IMR-90 (cell line): ENCODE results near the gene C2orf80. TPM values are rescaled to one million over a fixed set of nuclear protein-coding genes. Genes with fewer than 3 reads are reported as not detected.

Source experiments
- ATAC-seq: fragments of 200-7000 bp; cut with Tn5 transposase; 2 replicates; pipeline ENCODE4 v1.9.1; 2020; ENCODE audit warnings: low read depth, mild to moderate bottlenecking, moderate library complexity
- BruUV-seq: library from RNA; stranded (reverse); fragments of 400-500 nt; replicated peaks from 2 replicates; lab custom pipeline; 2021; lab: Mats Ljungman, UMichigan
- CTCF ChIA-PET: fragments of 300-600 bp; formaldehyde crosslinking; extraction: SDS; loops from one replicate; lab custom pipeline; 2021; ENCODE audit warnings: antibody characterized with exemption; lab: Yijun Ruan, JAX
- POLR2A ChIA-PET: fragments of 300-600 bp; sonication (Branson Sonifier 250); formaldehyde crosslinking; loops from one replicate; lab custom pipeline; 2022; ENCODE audit warnings: antibody characterized with exemption; ENCODE audit not compliant: unreplicated experiment; lab: Charles Lee
- DNase-seq: peaks from one replicate; pipeline ENCODE4 v3.0.0; 2013
- H2AFZ ChIP-seq: replicated peaks from 2 replicates; pipeline ENCODE3; 2013; ENCODE audit warnings: low read length, mild to moderate bottlenecking; ENCODE audit not compliant: poor library complexity
- H2AK5ac ChIP-seq: 2 replicates; pipeline ENCODE4 v1.6.1; 2013; ENCODE audit warnings: low read depth, low read length, inconsistent platforms
- H2AK9ac ChIP-seq: replicated peaks from 2 replicates; pipeline ENCODE3; 2013; ENCODE audit warnings: mild to moderate bottlenecking, low read depth, low read length, moderate library complexity; ENCODE audit not compliant: poor library complexity
- H2BK120ac ChIP-seq: 2 replicates; pipeline ENCODE4 v1.6.1; 2013; ENCODE audit warnings: low read depth, low read length, inconsistent platforms
- H2BK15ac ChIP-seq: 3 replicates; pipeline ENCODE4 v1.6.1; 2013; ENCODE audit warnings: low read depth, low read length, inconsistent platforms
- H2BK20ac ChIP-seq: 2 replicates; pipeline ENCODE4 v1.6.1; 2013; ENCODE audit warnings: low read depth, mild to moderate bottlenecking, inconsistent platforms, low read length, moderate library complexity
- H2BK5ac ChIP-seq: 2 replicates; pipeline ENCODE4 v1.6.1; 2013; ENCODE audit warnings: mild to moderate bottlenecking, low read depth, low read length, inconsistent platforms; ENCODE audit not compliant: poor library complexity, severe bottlenecking
- H3K14ac ChIP-seq: replicated peaks from 2 replicates; pipeline ENCODE4 v1.6.1; 2013; ENCODE audit warnings: low read depth, low read length, inconsistent platforms
- H3K18ac ChIP-seq: 2 replicates; pipeline ENCODE4 v1.6.1; 2013; ENCODE audit warnings: low read depth, low read length, control low read depth
- H3K23ac ChIP-seq: 2 replicates; pipeline ENCODE4 v1.6.1; 2013; ENCODE audit warnings: low read depth, low read length, inconsistent platforms
- H3K27ac ChIP-seq: 2 replicates; pipeline ENCODE4 v1.5.1; 2013; ENCODE audit warnings: mild to moderate bottlenecking, control low read depth, low read length; ENCODE audit not compliant: insufficient read depth
- H3K27me3 ChIP-seq: 2 replicates; pipeline ENCODE4 v1.6.1; 2013; ENCODE audit warnings: low read length; ENCODE audit not compliant: control insufficient read depth, insufficient read depth
- H3K36me3 ChIP-seq: 2 replicates; pipeline ENCODE4 v1.6.1; 2013; ENCODE audit warnings: low read length, mixed read lengths; ENCODE audit not compliant: control insufficient read depth, insufficient read depth
- H3K4ac ChIP-seq: 2 replicates; pipeline ENCODE4 v1.6.1; 2013; ENCODE audit warnings: low read depth, low read length, inconsistent platforms
- H3K4me1 ChIP-seq: 2 replicates; pipeline ENCODE4 v1.6.1; 2013; ENCODE audit warnings: low read length, mixed read lengths; ENCODE audit not compliant: control insufficient read depth, insufficient read depth
- H3K4me2 ChIP-seq: 2 replicates; pipeline ENCODE4 v1.6.1; 2013; ENCODE audit warnings: low read depth, mild to moderate bottlenecking, control low read depth, low read length, moderate library complexity
- H3K4me3 ChIP-seq: 2 replicates; pipeline ENCODE4 v1.5.1; 2013; ENCODE audit warnings: low read depth, mild to moderate bottlenecking, control low read depth, low read length, moderate library complexity; ENCODE audit not compliant: insufficient read depth
- H3K56ac ChIP-seq: 2 replicates; pipeline ENCODE4 v1.6.1; 2013; ENCODE audit warnings: low read length, inconsistent platforms; ENCODE audit not compliant: insufficient read depth; ENCODE audit errors: extremely low read depth
- H3K79me1 ChIP-seq, 2 experiments: 2 replicates each; pipeline ENCODE4 v1.6.1; 2013; ENCODE audit warnings: low read length in 2 of 2, inconsistent platforms in 1 of 2, low read depth in 1 of 2
- H3K9ac ChIP-seq: 2 replicates; pipeline ENCODE4 v1.6.1; 2013; ENCODE audit warnings: low read depth, low read length, control low read depth
- H3K9me1 ChIP-seq: 2 replicates; pipeline ENCODE4 v1.6.1; 2013; ENCODE audit warnings: low read length, inconsistent platforms; ENCODE audit not compliant: insufficient read depth
- H3K9me3 ChIP-seq: 2 replicates; pipeline ENCODE4 v1.6.1; 2013; ENCODE audit warnings: low read length; ENCODE audit not compliant: control insufficient read depth, insufficient read depth
- H4K20me1 ChIP-seq: 2 replicates; pipeline ENCODE4 v1.6.1; 2013; ENCODE audit warnings: low read length, inconsistent platforms; ENCODE audit not compliant: insufficient read depth
- H4K5ac ChIP-seq: 2 replicates; pipeline ENCODE4 v1.6.1; 2013; ENCODE audit warnings: mild to moderate bottlenecking, low read depth, low read length, control low read depth
- H4K8ac ChIP-seq, 2 experiments: 2 replicates each; pipeline ENCODE4 v1.6.1; 2013; ENCODE audit warnings: low read depth in 2 of 2, low read length in 2 of 2, control low read depth in 1 of 2, inconsistent platforms in 1 of 2
- H4K91ac ChIP-seq: 2 replicates; pipeline ENCODE4 v1.6.1; 2013; ENCODE audit warnings: low read depth, low read length, inconsistent platforms; ENCODE audit not compliant: insufficient read depth
- BHLHE40 ChIP-seq: fragments of 150-350 bp; IDR thresholded peaks from 2 replicates; pipeline ENCODE4 v1.6.1; 2016; ENCODE audit warnings: mild to moderate bottlenecking, low read depth, low read length
- CEBPB ChIP-seq: IDR thresholded peaks from 2 replicates; pipeline ENCODE4 v1.6.1; 2012; ENCODE audit warnings: low read depth, low read length, improper control_type of control experiment
- CTCF ChIP-seq: conservative IDR thresholded peaks from 2 replicates; pipeline ENCODE4 v1.5.1; 2012; ENCODE audit warnings: mild to moderate bottlenecking, low read depth, low read length, improper control_type of control experiment
- FOS ChIP-seq: fragments of 150-350 bp; IDR thresholded peaks from 2 replicates; pipeline ENCODE4 v1.6.1; 2016; ENCODE audit warnings: low read depth, low read length
- MAZ ChIP-seq: IDR thresholded peaks from 2 replicates; pipeline ENCODE4 v1.6.1; 2012; ENCODE audit warnings: low read depth, mild to moderate bottlenecking, low read length, improper control_type of control experiment, moderate library complexity, borderline replicate concordance
- MXI1 ChIP-seq: IDR thresholded peaks from 2 replicates; pipeline ENCODE4 v1.6.1; 2012; ENCODE audit warnings: low read depth, mild to moderate bottlenecking, low read length, moderate library complexity, borderline replicate concordance
- RCOR1 ChIP-seq: IDR thresholded peaks from 2 replicates; pipeline ENCODE4 v1.6.1; 2012; ENCODE audit warnings: mild to moderate bottlenecking, low read length, improper control_type of control experiment; ENCODE audit not compliant: insufficient replicate concordance
- USF2 ChIP-seq: fragments of 150-350 bp; IDR thresholded peaks from 2 replicates; pipeline ENCODE4 v1.6.1; 2017; ENCODE audit warnings: mild to moderate bottlenecking, antibody characterized with exemption, low read length, low read depth
- WGBS, 2 experiments: methylation state at CpG; one replicate each; pipeline versions ENCODE4 v1.1.5 to v1.1.7; 2013; ENCODE audit warnings: missing lambda C conversion rate in 2 of 2; ENCODE audit not compliant: insufficient read length in 1 of 2; ENCODE audit errors: extremely low coverage in 2 of 2; 5-methylcytosine and 5-hydroxymethylcytosine counted together
- dilution Hi-C: fragments of 300-500 bp; cut with HindIII; formaldehyde crosslinking; loops from one replicate; pipeline ENCODE4 v1.14.3; 2018; ENCODE audit warnings: low sequenced_read_pairs; ENCODE audit not compliant: unreplicated experiment
- in situ Hi-C: fragments of 300-500 bp; cut with MboI; formaldehyde crosslinking; loops from 3 replicates; pipeline ENCODE4 v1.14.3; 2019; ENCODE audit warnings: low sequenced_read_pairs, inconsistent platforms, mixed read lengths
- intact Hi-C: fragments of 100-400 bp; cut with micrococcal nuclease; formaldehyde crosslinking; loops from 2 replicates; pipeline ENCODE4 v1.10.0; 2022
- polyA plus RNA-seq, 3 experiments: library from polyadenylated mRNA; depleted of rRNA; stranded (reverse); fragments of >200 nt; gene quantifications; 2 replicates each; pipeline ENCODE4 v1.2.3, GENCODE V29; 2012; ENCODE audit warnings: low replicate concordance in 1 of 3
- total RNA-seq: library from RNA; depleted of rRNA; stranded (reverse); fragments of >200 nt; gene quantifications from 2 replicates; pipeline ENCODE4 v1.2.3, GENCODE V29; 2012

C2orf80 gene
- total and polyA plus RNA-seq, 2 of the 4 experiments (the other 2 are of a cell fraction) = not detected

- CTCF ChIA-PET = interaction anchor here (1.1 kb wide), 1 partner anchor 10 kb away, joined by 3 read pairs; no protein-coding TSS in a partner anchor
- Histone ChIP-seq H3K18ac (no peak overlapping the region), H4K8ac (no peak overlapping the region), H4K5ac (no peak overlapping the region), H3K56ac (no peak overlapping the region), H2BK5ac (no peak overlapping the region), H3K14ac (no peak overlapping the region), H3K9ac (no peak overlapping the region), H3K27ac (no peak overlapping the region), H2AFZ (no peak overlapping the region), H3K4me1 (no peaks in the 10 kb centered on the region), H3K4me2 (no peak overlapping the region), H3K4ac (no peak overlapping the region), H2AK9ac (no peak overlapping the region), H2BK15ac (no peak overlapping the region), H2AK5ac (no peak overlapping the region), H4K20me1 (no peaks in the 10 kb centered on the region), H3K9me3 (no peaks in the 10 kb centered on the region), H2BK20ac (no peak overlapping the region), H3K4me3 (no peak overlapping the region), H2BK120ac (no peak overlapping the region), H3K9me1 (no peaks in the 10 kb centered on the region), H3K27me3 (0 out of 2 replicates have a peak, but pooled peaks cover 3% of the 10 kb centered on the region), H3K79me1 (no peaks in the 10 kb centered on the region), H3K23ac (no peak overlapping the region), H3K36me3 (no peaks in the 10 kb centered on the region), H4K91ac (no peak overlapping the region)
- TF ChIP-seq CTCF = no peak
- TF ChIP-seq MXI1 = no peak
- TF ChIP-seq MAZ = no peak
- no peak for TF ChIP-seq FOS
- TF ChIP-seq BHLHE40 = no peak
- TF ChIP-seq RCOR1 = no peak
- no peak for TF ChIP-seq CEBPB
- no peak for TF ChIP-seq USF2
- dilution Hi-C loops (no loop called here), intact Hi-C loops (no loop called here), in situ Hi-C loops (no loop called here)
- no TSS peak for BruUV-seq
- DNase-seq (no peak), ATAC-seq (no peak)
- POLR2A ChIA-PET = no interaction called here
- WGBS, 2 experiments = 40% methylated on average over 1 of the region's 2 CpGs; no CpG with 5 or more reads in 1 of the 2 experiments
Observed at GRCh38 chr2:208164951-208165755, 24.7 kb downstream of the C2orf80 start.
